ENCODE measurements around the gene SMG6.

Gene SMG6

GRCh38 chr17:2040219-2040827 lies 263.3 kb downstream of the SMG6 start:
- no peak overlapping the region for H3K27ac Mint-ChIP-seq
- peaks cover 34% of the 10 kb centered on the region for H3K36me3 Mint-ChIP-seq (ENCODE audit: low read depth)
- no peaks in the 10 kb centered on the region for H3K9me3 Mint-ChIP-seq
- peaks cover 12% of the 10 kb centered on the region for H3K27me3 Mint-ChIP-seq (ENCODE audit: low read depth, poor library complexity)
- DNase-seq, result no peak
- peaks cover 45% of the 10 kb centered on the region for H3K4me1 Mint-ChIP-seq
- peak overlapping the region; percentile 89 for H3K4me3 Mint-ChIP-seq
- TF ChIP-seq, protein P1, sequence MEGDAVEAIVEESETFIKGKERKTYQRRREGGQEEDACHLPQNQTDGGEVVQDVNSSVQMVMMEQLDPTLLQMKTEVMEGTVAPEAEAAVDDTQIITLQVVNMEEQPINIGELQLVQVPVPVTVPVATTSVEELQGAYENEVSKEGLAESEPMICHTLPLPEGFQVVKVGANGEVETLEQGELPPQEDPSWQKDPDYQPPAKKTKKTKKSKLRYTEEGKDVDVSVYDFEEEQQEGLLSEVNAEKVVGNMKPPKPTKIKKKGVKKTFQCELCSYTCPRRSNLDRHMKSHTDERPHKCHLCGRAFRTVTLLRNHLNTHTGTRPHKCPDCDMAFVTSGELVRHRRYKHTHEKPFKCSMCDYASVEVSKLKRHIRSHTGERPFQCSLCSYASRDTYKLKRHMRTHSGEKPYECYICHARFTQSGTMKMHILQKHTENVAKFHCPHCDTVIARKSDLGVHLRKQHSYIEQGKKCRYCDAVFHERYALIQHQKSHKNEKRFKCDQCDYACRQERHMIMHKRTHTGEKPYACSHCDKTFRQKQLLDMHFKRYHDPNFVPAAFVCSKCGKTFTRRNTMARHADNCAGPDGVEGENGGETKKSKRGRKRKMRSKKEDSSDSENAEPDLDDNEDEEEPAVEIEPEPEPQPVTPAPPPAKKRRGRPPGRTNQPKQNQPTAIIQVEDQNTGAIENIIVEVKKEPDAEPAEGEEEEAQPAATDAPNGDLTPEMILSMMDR (IDR thresholded peaks at IDR 0.05), result no peak

DNA sequence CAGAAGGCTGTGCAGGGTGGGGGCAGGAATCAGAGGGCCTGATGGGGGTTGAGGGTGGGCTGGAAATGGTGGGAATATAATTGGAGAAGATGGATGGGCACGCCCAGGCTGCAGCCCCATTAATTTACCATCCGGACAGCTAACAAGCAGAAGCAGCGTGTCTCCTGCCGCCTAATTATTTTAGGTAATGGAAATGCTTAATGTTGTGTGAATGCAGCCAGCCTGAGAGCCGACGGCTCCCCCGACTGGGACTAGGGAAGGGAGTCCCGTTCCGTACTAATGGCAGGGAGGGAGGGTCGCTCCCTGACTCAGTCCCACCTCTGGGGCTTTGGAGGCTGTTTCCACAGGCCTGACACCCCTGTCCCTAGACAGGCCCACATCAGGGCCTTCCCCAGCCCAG lies 266.4 kb downstream of the SMG6 start:
- peaks cover 6% of the 10 kb centered on the region for H3K27me3 Mint-ChIP-seq (ENCODE audit: low read depth, poor library complexity)

DNA sequence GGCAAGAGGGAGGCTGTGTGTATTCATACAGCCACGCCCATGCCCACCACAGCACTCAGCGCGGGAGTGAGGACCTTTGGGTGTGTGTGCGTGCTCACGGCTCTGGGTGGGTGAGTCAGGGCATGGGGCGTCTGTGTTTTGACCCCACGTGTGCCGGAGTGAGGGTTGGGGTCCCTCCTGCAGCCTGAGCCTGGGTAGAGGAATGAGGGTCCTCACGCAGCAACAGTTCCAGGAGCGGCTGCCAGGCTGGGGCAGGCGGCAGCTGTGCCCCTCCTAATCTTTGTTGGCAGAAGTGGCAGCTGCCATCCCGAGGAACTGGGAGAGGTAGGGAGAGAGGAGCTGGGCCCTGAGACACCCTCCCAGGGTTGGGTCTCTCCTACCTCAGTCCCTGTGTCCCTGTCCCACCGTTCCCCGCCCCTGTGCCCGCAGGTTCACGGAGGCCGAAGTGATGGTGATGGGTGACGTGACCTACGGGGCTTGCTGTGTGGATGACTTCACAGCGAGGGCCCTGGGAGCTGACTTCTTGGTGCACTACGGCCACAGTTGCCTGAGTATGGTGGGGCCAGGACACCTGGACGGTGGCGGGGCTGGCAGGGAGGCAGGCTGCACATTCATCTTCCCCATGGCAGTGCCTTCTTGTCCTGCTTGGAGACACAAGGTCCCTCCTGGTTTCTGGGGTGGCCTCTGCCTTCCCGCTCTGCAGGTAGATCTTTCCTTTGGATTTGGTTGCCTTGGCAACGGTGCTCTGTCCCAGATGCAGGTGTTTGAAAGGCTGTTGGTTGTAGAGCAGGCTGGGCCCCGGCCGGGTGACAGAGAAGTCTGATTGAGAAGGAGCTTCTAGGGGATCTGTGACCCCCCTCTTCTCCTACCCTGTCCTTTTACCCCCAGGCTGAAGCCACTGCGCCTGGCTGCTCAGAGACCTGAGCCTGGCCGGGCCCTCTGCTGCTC lies 267.8 kb downstream of the SMG6 start:
- no peaks in the 10 kb centered on the region for H3K9me3 Mint-ChIP-seq

More for the DNA sequence above, 266.4 kb downstream of the SMG6 start:
- H3K4me1 Mint-ChIP-seq, result peaks cover 40% of the 10 kb centered on the region
- H3K36me3 Mint-ChIP-seq (ENCODE audit: low read depth), result peaks cover 21% of the 10 kb centered on the region
- no peak for DNase-seq
- H3K9me3 Mint-ChIP-seq, result no peaks in the 10 kb centered on the region
- H3K4me3 Mint-ChIP-seq, result no peak overlapping the region
- no peak overlapping the region for H3K27ac Mint-ChIP-seq
- TF ChIP-seq, protein P1 (IDR thresholded peaks at IDR 0.05), result no peak

GRCh38 chr17:2034806-2035540 lies 268.6 kb downstream of the SMG6 start:
- H3K9me3 Mint-ChIP-seq, result no peaks in the 10 kb centered on the region
- no peak overlapping the region for H3K4me3 Mint-ChIP-seq
- H3K27ac Mint-ChIP-seq, result no peak overlapping the region
- peaks cover 19% of the 10 kb centered on the region for H3K36me3 Mint-ChIP-seq (ENCODE audit: low read depth)
- no peak for DNase-seq
- H3K4me1 Mint-ChIP-seq, result peaks cover 40% of the 10 kb centered on the region
- TF ChIP-seq, protein P1 (IDR thresholded peaks at IDR 0.05), result no peak
- H3K27me3 Mint-ChIP-seq (ENCODE audit: low read depth, poor library complexity), result peaks cover 12% of the 10 kb centered on the region

More for the DNA sequence above, 267.8 kb downstream of the SMG6 start:
- TF ChIP-seq, protein P1 (IDR thresholded peaks at IDR 0.05), result no peak
- Mint-ChIP-seq H3K27ac (no peak overlapping the region), H3K4me3 (no peak overlapping the region), H3K27me3 (ENCODE audit: low read depth, poor library complexity) (peaks cover 12% of the 10 kb centered on the region), H3K4me1 (peaks cover 37% of the 10 kb centered on the region), H3K36me3 (ENCODE audit: low read depth) (peaks cover 21% of the 10 kb centered on the region)
- DNase-seq, result no peak

DNA sequence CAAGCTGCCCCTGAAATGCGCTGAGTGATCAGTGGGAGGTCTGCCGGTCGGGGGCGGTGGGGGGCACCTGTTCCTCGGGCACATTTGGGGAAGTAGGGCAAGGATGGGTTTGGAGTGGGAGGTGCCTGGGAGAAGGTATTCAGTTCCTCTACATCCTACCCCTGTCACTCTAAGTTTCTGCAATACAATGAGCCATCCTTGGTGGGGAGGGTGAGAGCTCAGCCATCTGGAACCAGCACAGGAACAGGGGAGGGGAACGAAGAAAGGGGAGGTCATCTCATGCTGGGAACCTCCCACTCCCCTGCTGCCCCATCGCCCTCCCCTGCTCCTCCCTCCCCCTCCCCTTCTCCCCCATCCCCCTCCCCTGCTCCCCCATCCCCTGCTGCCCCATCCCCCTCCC lies 269.4 kb downstream of the SMG6 start:
- no peak for DNase-seq
- peaks cover 15% of the 10 kb centered on the region for H3K36me3 Mint-ChIP-seq (ENCODE audit: low read depth)
- no peak overlapping the region for H3K4me3 Mint-ChIP-seq
- no peak overlapping the region for H3K27ac Mint-ChIP-seq
- H3K4me1 Mint-ChIP-seq, result peaks cover 40% of the 10 kb centered on the region
- no peaks in the 10 kb centered on the region for H3K9me3 Mint-ChIP-seq
- TF ChIP-seq, protein P1 (IDR thresholded peaks at IDR 0.05), result no peak
- peaks cover 18% of the 10 kb centered on the region for H3K27me3 Mint-ChIP-seq (ENCODE audit: low read depth, poor library complexity)

Data from nephron progenitor cell (in vitro differentiated cells).